Hematopoietic multipotent progenitor cell treated with erythropoietin and hydrocortisone succinate and interleukin-3 and kit ligand, for 8 days (in vitro differentiated cells): ENCODE measurements around the gene POTEF.
"Not testable (repeated sequence)": the region's sequence is repeated elsewhere in the genome, so short reads cannot be mapped to it uniquely, and the experiment has no call there.

Experiments
- DNase-seq: peaks from one replicate; pipeline ENCODE4 v3.0.0-alpha.2; 2015

Gene POTEF

DNA sequence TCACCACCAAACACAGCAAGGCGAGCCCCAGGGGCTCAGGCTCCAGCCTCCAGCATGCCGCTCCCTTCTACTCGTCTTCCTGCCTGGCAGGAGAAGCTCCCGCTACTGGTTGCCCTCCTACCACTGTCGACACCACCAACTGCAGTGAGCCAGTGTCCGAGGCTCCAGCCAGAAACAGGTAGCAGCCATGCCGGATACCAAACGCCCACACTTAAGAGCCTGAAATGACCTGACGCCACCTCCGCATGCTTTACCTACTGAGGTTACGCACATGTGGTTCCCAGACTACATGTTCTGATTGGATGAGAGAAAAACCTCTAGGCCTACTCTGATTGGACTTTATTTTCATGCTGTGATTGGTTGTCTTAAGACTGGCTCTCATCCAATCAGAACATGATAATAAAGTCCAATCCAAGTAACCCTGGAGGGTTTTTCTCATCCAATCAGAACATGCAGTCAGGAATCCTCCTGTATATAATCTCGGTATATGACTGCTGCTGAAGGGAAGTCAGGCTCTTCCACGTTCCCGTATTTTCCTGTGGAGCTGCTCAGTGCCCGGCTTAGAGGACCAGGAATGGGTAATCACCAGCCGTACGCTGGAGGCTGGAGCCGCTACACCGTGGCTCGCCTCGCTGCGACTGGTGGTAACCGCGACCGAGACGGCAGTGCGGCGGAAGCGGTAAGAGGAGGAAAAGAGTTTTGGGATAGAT is at the start of gene POTEF:
POTEF (minus strand) TSS at position 103 of the 710 bp plus-strand sequence. CDS start 8,707 bp downstream, outside the sequence.
- DNase-seq = not testable (repeated sequence)

DNA sequence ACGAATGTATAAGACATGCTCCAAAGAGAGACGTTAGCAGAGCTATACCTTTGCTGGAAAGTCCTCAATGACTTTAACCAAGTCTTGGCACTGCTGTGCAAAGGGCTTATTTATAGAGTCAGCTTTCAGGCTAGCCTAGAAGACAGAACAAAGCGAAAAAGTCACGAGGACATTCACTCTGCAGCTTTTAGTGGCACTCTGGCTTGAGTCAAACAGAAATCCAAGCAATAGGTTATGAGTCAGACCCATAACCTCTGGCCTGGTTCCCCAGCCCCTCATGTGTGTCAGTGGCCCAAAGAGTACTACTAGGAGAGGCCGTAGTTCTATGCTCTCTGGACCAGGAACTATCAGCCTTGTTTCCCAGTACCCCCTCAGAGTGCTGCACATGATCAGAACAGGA is 45.8 kb upstream of the POTEF start:
- DNase-seq = not testable (repeated sequence)

DNA sequence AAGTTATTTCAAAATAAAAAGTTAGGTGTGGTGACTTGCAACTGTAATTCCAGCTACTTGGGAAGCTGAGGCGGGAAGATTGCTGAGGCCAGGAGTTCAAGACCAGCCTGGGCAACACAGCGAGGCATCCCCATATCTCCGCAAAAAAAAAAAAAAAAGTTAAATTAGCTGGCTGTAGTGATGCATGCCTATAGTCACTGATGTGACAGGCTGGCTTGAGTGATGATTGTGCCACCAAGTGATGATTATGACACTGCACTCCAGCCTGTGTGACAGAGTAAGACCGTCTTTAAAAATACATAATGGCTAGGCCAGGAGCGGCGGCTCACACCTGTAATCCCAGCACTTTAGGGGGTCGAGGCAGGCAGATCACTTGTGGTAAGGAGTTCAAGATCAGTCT is 40.9 kb upstream of the POTEF start:
- DNase-seq = no peak

DNA sequence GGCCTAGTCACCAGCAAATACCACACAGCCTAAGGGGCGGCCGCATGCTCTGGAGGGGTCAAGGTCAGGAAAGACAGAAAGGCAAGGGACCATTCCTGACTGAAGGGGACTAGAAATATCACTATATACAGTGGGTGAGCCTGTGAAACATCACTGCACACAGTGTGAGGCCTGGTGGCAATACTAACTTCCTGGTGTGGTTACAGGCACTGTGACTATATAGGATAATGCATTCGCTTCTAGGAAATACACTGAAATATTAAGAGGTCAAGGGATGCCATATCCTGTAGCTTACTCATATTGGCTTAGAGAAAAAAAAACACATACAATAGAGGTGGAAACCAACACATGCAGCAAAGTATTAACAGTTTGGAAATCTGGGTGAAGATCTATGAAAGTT is 40.1 kb upstream of the POTEF start:
- not testable (repeated sequence) for DNase-seq

DNA sequence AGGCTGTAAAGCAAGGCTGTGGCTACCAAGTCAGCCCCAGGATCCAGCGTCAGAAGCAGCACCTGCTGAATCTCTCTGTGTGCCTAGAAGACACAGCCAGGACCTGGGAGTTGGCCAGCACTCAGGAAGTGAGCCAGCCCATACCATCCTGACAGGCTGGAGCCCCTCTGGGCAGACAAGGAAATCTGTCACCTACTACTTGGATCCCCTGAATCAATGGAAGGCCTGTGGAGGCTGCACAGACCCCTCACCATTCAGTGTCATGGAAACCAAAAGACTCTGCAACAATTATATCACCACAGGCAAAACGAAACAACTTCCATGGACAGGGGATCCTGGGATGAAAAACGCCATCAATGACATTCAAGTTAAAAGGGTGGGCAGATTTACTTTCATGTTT is 37.6 kb upstream of the POTEF start:
- DNase-seq = not testable (repeated sequence)

DNA sequence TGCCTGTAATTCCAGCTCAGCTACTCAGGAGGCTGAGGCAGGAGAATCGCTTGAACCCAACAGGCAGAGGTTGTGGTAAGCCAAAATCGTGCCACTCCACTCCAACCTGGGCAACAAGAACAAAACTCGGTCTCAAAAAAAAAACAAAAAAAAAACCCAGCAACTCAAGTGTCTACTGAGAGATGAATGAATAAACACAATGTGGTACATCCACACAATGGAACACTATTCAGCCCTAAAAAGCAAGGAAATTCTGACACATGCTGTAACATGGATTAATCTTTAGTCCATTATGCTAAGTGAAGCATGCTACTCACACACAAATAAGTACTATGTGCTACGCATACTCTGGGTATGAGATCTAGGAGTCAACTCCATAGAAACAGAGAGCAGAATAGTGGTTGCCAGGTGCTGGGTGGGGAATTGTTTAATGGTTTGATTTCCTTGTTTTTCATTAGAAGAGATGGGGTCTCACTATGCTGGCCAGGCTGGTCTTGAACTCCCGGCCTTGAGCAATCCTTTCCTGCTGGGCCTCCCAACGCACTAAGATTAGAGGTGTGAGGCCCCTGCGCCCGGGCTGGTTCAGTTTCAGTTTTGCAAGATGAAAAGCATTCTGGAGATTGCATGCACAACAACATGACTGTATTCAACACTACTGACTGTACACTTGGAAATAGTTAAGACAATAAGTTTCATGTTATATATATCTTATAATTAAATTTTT is 36.4 kb upstream of the POTEF start:
- DNase-seq = no peak

DNA sequence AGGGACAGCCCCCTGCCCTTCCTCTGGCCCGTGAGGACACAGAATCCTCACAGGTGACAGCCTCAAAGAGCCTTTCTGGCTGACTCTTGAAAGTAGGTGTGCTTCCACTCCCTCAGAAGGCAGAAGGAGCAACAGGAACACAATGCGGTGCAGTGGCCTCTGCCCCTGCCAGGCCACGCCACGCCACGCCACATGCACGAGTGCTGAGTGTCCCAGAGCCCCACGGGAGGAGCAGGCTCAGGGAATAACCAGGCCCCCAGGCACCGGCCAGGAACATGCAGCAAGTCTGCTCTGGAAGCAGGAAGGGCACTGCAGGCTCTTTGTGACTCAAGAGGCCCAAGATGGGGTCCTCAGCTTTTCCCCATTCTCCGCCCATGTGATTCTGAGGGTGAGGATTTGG is 33.9 kb upstream of the POTEF start:
- no peak for DNase-seq

DNA sequence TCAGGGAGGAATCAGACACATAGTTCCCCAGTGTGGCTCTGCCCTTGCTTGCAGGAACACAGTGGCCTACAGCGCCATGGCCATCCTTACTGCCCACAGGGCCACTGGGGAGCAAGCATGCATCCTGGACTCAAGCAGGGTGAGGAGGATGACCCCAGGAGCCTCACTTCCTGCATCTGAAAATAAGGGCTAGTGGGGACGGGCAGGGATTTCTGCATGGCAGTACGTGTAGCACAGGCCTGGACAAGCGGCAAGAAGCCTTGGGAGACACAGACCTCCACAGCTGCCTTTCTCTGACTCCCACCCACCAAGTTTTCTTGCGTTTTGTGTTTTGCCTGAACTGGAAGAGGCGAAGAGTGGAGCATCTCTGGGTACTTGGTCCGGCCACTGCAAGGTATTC is 33.5 kb upstream of the POTEF start:
- DNase-seq = not testable (repeated sequence)

DNA sequence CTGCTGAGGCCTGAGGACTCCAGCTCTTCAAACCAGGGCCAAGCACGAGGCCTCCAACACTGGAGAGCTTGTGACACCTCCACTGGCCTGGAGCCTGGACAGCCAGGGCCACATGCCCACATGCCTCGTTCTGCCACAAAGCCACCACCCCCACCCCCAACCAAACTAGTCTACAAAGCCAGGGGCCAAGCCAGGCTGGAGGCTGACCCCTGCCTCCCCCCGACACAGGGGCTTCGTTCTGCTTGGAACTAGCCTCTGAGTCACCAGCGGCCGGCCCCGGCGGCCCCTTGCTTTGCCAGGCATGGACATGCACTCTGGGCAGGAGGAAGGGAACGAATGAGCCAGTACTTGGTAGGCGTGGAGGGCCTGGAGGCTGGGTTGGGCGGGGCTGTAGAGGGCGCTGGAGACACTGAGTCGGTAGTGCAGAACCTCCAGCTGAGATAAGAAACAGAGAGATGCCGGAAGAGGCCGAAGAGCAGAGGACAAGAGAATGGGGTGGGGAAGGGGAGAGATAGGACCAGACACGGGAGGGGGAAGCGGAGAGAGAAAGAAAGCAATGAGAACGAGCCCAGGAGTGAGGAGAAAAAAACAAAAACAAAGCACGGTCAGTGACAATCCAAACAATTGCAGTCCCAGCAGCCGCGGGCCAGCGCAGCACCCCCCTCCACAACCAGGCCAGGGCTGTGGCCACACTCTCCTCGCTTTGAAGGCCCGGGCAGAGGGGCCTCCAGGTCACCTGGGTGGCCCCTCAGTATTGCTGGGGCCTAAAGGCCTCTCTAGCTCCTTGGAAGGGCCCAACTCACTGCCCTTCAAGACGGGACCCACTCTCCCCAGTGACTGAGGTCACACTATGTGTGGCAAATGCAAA is 32.0 kb upstream of the POTEF start:
- peak; percentile 29 for DNase-seq

DNA sequence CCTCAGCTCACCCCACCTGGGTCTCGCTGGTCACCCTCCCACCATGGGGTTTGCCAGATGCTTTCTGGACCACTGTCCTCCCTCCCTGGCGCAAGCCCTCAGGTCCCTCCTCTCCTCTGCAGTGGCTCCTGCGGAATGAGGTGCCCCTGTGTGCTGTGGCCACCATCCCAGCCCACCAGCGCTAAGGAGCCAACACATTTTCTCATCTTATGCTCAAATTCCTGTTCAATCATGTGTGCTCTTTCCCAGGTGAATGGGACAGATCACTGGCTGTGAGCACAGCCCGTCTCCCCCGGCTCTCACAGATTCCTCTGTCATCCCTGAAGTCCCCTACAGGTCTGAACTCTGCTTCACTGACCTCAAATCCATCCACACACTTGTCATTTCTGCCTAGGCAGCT is 31.1 kb upstream of the POTEF start:
- DNase-seq = no peak

DNA sequence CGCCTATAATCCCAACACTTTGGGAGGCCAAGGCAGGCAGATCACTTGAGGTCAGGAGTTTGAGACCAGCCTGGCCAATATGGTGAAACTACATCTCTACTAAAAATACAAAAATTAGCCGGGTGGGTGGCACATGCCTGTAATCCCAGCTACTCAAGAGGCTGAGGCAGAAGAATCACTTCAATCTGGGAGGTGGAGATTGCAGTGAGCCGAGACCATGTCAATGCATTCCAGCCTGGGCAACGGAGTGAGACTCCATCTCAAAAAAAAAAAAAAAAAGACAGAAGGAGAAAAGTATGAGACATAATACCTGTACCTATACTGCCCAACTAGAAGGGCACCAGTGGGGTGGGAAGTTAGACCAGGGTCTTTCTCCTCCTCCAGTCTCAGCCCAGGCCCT is 30.4 kb upstream of the POTEF start:
- DNase-seq = not testable (repeated sequence)

DNA sequence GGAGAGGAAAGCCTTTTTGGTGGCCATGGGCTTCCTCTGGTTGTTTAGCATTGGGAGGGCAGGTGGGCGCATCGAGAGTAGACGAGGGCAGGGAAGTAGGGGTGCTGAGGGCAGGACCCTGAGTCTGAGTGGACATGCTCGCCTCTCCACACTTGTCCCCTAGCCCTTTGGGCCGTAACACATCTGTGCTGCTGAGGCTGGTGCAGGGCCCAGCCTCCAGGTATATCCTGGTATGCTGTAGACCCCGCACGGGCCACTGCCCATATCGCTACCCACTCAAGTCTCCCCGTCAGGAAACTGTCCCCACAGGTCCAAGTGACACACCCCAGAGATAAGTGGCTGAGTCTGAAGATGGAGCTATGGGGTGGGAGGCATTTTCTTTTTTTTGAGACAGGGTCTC is 29.6 kb upstream of the POTEF start:
- no peak for DNase-seq

DNA sequence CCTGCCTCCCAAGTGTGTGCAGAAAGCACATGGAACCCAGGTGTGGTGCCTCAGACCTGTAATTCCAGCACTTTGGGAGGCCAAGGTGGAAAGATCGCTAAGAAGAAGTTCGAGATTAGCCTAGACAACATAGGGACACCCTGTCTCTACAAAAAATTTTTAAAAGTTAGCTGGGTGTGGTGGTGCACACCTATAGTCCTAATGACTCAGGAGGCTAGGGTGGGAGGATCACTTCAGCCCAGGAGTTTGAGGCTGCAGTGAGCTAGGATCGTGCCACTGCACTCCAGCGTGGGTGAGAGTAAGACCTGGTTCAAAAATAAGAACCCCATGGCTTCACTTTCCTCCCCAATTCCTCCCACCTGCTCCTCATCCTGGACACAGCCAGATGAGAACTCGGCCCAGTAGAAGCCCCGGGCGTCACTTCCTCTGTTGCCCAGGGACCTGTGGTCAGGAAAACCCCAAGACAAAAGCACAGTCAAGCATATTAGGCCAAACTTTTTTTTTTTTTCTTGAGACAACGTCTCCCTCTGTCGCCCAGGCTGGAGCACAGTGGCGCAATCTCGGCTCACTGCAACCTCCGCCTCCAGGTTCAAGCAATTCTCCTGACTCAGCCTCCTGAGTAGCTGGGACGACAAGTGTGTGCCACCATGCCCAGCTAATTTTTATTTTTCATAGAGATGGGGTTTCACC is 28.9 kb upstream of the POTEF start:
- DNase-seq = not testable (repeated sequence)

DNA sequence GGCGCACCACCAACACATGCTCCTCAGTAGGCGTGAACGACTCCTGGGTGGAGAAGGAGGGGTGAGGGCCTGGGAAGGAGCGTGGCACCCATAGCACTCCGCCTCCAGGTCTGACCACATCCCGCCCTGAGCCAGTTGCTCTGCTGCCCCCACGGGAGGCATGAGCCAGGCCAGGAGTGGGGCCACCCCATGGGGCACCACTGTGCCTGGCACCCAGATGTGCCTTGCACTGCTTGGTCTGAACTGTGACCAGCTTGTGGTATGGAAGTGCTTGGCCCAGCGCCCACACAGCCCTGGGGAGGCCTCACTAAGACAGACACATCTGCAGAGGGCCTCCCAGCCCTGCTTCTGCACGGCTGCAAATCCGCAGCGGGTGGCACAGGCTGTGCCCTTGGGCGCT is 28.3 kb upstream of the POTEF start:
- DNase-seq = peak; percentile 6

DNA sequence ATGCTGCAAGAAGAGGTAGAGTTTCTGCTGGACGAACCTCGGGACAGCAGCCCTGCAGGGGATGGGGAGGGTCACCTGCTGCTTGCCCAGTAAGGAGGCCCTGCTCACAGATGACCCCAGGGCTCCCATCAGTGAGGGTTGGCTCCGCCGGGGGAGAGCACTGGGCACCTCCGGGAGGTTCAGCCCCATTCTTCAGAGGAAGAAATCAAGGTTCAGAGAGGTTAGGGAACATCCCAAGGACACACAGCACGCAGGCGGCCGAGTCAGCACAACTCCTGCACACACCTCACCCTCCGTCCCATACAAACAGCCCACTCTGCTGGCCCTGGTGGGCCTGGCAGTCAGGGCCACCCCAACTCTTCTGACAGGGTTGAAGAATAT is 27.6 kb upstream of the POTEF start:
- no peak for DNase-seq

DNA sequence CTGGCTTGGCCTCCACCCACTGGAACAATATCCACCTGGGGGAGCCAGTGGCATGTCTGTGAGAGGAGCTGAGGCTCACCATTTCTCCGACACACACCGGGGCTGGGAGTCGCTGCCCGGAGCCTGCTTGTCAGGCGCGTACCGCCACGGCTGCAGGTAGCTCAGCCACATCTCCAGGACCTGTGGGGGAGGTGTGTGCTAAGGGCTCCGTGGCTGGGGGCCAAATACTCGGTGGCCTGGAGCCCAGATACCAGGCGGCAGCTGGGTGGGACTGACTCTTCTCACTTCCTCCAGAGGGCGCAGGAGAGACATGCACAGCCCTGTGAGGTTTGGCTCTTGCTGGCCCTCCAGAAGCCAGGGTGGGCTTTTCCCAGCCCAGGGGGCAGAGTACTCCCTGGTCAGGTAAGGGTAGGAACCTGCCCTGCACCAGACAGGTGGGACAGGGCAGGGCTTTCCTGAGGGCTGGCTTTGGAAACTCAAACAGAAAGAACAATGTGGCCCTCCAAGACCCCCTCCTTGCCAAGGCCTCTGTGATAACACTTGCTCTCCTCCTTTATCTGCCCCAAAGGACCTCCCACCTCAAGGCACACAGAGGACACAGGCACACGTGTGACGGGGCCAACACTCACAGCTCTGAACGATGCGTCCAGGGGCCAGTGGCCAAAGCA is 27.1 kb upstream of the POTEF start:
- DNase-seq = peak; percentile 83

DNA sequence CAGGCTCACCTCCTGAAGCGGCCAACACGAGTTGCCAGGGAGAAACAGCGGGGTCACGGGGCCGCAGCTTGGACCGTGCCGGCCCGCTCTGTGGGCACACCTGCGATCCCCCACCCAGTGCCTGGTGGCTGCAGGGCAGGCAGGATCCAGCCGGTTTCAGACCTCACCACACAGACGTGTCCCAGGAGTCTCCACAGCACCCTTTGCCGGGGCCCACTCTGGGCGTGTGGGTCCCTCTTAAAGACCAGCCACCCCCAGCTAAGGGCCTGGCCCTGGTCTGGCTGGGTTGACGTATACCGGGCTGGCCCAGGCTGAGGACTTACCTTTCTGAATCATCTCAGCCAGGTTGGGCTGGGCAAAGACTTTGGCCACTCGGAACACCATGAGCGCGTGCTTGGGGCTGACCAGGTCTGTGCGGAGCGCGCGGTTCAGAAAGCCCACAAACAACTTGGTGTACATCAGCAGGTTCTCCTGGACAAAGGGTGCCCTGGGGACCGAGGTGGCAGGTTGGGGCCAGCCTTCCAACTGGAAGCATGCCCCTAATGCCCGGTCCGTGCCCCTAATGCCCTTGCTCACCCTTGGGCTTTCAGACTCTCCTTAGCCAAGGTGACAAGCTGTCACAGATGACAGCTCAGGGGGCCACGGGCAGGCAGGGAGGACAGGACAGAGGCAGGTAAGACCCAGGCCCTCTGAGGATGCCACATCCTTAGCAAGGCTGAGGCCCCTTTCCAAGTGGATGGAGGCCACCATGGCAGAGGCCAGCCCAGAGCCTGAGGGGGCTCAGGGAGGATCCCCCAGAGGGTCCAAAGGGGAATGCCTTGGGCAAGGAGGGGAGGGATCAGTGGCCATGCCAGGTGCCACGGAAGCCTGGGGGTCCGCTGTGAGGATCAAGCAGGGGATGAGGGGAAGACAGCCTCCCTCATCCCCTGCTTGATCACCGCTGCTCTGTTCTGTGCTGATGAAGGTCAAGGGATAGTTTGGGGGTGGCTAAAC is 26.0 kb upstream of the POTEF start:
- no peak for DNase-seq

DNA sequence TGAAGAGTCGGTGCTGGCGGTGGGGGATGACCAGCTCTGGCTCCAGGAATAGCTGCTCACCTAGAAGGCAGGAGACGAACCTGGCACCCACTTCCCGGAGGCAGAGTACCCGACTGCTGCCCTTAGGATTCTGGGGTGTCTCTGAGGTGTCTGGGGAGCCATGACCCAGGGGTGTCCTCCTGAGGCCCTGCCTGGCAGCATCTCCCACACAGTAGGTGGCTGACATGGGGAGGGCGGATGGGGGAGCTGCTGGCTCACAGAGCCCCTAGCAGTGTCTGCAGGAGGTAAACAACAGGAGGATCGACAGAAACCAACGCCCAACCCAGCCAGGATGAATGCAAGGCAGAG is 25.4 kb upstream of the POTEF start:
- DNase-seq = not testable (repeated sequence)

DNA sequence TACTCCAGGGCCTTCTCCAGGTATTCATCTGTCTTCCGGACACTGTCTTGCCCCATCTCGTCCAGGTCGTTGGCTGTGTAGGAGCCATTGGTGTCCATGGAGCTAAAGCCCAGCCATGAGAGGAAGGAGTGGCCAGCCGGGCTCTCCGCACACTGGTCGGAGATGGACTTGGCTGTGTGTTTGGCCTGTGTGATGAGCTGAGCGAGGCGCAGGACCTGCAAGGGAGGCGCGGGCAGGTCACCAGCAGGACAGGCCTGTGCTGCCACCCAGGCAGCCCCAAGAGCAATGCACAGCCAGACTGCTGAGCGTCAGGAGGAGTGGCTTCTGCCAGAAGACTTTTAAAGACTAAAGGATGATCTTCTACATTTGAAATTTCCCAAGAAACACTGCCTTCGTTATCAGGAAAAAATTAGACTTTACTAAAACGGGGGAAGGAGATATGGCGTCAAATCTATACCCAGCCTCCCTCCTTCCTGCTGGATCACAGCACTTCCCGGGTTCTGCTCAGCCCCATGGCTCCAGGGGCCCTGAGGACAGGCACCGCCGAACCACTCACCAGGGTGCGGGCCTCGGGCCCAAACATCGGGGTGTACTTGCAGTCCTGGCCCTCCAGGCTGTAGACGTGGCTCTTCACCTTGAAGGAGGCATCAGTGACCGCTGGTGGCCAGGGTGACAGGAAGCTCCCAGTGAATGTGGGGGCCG is 24.9 kb upstream of the POTEF start:
- not testable (repeated sequence) for DNase-seq

DNA sequence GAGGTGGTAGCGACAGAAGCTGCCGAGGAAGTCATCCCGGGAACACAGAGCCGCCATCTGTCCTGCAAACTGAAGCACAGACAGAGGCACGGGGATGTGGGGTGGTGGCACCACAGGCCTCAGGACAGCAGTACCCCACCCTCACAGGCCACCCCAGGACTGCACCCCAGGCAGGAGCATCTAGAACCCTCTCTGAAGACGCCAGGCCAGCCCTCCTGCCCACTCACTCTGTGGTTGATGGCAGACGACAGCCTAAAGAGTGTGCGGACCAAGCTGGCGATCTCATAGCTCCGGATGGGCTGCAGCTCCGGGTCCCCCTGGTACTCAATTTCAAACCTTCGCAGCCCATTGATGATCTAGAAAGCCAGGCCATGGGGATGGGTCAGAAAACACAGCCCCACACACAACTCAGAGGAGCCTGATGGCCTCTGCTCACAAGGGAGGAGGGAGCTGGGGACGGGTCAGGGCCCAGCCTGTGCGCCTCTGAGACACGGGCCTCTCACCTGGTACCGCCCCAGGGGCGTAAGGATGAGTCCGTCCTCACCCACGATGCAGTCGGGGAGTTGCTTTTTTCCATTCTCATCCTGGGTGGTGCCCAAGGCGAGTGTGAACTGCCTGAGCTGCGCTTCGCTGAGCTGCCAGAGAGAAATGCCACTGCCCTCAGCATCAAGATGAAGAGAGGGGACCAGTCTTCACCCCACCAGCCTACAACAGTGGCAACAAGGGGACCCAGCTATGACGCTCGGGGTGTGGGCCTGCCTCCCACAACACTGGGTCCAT is 24.0 kb upstream of the POTEF start:
- DNase-seq = no peak
